ENCODE data around the gene RGL1. TPM values are rescaled to one million over a fixed set of nuclear protein-coding genes. Genes with fewer than 3 reads are reported as not detected.

Gene RGL1
- total RNA-seq, 1 experiment from 2014 or later: 74.0 TPM

DNA sequence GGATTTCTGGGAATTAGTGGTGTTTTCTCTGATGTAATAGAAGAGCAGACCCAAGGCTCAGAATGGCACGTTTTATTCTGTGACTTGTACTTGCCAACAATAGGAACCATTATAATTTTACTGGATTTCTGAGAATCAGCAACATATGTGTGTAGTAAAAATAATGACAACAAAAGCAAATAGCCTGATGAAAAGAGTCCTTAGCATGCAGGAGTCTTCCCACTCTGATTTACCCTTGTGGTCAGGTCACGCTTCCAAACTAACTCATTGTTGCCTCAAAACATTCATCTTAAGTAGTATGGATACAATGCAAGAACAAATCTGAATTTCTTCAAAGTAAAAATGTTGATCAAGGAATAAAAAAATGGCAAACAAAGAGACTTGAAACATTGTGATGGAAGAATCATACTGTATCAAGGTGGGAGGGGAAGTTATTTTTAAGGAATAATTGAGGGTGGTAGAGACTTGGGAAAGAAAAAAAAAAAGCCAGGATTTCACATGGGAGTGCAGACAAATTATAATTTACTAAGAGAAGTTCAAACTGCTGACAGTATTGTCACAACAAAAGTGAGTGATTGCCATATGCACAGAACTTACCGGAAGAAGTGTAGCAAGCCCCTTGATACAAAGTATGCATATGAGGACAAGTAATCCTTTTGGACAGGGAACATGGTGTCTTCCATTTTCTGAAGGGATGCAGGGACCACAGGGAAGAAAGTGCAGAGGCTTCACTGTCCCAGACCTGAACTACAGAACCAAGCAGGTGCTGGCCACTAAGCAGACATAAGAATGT, 31.2 kb upstream of the RGL1 start:
- H3K4me1 ChIP-seq (ENCODE audit: insufficient read depth, low read length, poor library complexity, severe bottlenecking): peaks cover 21% of the 10 kb centered on the region
- H3K27ac ChIP-seq (ENCODE audit: low read depth, low read length, poor library complexity, severe bottlenecking): no peak overlapping the region
- H3K27me3 ChIP-seq (replicated peaks; ENCODE audit: insufficient read depth, low read depth, low read length, poor library complexity): no peaks in the 10 kb centered on the region
- ChIA-PET POLR2A (ENCODE audit: low non-redundant PET) (no interaction called here), CTCF (no interaction called here)
- BruUV-seq (replicated peaks): no TSS peak
- intact Hi-C loops (cut with micrococcal nuclease; ENCODE audit: unreplicated experiment): loop anchor here (10.0 kb wide), 1 partner anchor 1911 kb away; no protein-coding TSS in a partner anchor
- no peak for TF ChIP-seq EZH2 (IDR thresholded peaks at IDR 0.05; ENCODE audit: borderline replicate concordance, low read depth, low read length, poor library complexity, severe bottlenecking)
- TF ChIP-seq, protein P1, sequence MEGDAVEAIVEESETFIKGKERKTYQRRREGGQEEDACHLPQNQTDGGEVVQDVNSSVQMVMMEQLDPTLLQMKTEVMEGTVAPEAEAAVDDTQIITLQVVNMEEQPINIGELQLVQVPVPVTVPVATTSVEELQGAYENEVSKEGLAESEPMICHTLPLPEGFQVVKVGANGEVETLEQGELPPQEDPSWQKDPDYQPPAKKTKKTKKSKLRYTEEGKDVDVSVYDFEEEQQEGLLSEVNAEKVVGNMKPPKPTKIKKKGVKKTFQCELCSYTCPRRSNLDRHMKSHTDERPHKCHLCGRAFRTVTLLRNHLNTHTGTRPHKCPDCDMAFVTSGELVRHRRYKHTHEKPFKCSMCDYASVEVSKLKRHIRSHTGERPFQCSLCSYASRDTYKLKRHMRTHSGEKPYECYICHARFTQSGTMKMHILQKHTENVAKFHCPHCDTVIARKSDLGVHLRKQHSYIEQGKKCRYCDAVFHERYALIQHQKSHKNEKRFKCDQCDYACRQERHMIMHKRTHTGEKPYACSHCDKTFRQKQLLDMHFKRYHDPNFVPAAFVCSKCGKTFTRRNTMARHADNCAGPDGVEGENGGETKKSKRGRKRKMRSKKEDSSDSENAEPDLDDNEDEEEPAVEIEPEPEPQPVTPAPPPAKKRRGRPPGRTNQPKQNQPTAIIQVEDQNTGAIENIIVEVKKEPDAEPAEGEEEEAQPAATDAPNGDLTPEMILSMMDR (conservative IDR thresholded peaks at IDR 0.05; ENCODE audit: low read depth, low read length): no peak
- H3K9me3 ChIP-seq (ENCODE audit: low read depth, low read length, poor library complexity, severe bottlenecking): peaks cover 33% of the 10 kb centered on the region
- no peak overlapping the region for H3K4me3 ChIP-seq (ENCODE audit: low read depth, low read length, poor library complexity, severe bottlenecking)
- DNase-seq (ENCODE audit: low spot score): no peak
- peaks cover 17% of the 10 kb centered on the region for H3K36me3 ChIP-seq (ENCODE audit: insufficient read depth, low read length, poor library complexity, severe bottlenecking)

DNA sequence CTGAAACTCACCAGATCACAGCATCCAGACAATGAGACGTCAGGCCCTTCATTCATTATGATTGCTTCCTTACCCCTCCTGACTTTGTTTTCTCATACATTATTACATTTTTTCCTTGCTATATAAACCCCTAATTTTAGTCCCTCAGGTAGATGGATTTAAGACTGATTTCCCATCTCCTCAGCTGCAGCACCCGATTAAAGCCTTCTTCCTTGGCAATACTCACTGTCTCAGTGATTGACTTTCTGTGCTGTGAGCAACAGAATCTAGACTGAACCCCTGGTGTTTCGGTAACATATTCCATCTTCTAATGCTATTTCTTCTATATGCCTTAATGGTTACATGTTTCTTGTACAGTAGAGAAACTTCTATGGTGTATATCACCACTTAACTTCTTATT, 30.0 kb upstream of the RGL1 start:
- H3K36me3 ChIP-seq (ENCODE audit: insufficient read depth, low read length, poor library complexity, severe bottlenecking): peaks cover 17% of the 10 kb centered on the region
- BruUV-seq (replicated peaks): no TSS peak
- no peak overlapping the region for H3K4me3 ChIP-seq (ENCODE audit: low read depth, low read length, poor library complexity, severe bottlenecking)
- H3K9me3 ChIP-seq (ENCODE audit: low read depth, low read length, poor library complexity, severe bottlenecking): peaks cover 30% of the 10 kb centered on the region
- no peak overlapping the region for H3K27ac ChIP-seq (ENCODE audit: low read depth, low read length, poor library complexity, severe bottlenecking)
- intact Hi-C loops (cut with micrococcal nuclease; ENCODE audit: unreplicated experiment): loop anchor here (10.0 kb wide), 1 partner anchor 1910 kb away; no protein-coding TSS in a partner anchor
- DNase-seq (ENCODE audit: low spot score): no peak
- H3K27me3 ChIP-seq (replicated peaks; ENCODE audit: insufficient read depth, low read depth, low read length, poor library complexity): no peaks in the 10 kb centered on the region
- POLR2A ChIA-PET (ENCODE audit: low non-redundant PET): no interaction called here
- TF ChIP-seq, protein P1 (conservative IDR thresholded peaks at IDR 0.05; ENCODE audit: low read depth, low read length): no peak
- TF ChIP-seq EZH2 (IDR thresholded peaks at IDR 0.05; ENCODE audit: borderline replicate concordance, low read depth, low read length, poor library complexity, severe bottlenecking): no peak
- CTCF ChIA-PET: no interaction called here
- H3K4me1 ChIP-seq (ENCODE audit: insufficient read depth, low read length, poor library complexity, severe bottlenecking): peaks cover 31% of the 10 kb centered on the region

DNA sequence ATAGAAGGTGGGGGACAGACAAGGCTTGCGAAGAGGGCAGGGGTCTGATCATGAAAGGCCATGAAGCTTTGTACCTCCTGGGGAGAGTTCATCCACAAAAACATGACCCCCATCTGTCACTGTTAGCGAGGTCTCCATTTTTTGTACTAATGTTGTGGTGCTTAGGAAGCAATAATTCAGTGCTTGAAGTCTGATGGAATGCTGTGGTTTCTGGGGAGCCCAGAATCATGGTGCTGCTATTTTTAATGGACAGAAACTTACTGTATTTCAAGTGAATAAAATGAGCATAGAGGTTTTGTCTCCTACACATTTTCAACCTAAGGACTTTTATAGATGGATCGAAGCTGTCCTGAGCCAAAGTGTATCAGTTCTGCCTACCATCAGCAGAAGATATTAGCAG, 28.2 kb upstream of the RGL1 start:
- ChIA-PET POLR2A (ENCODE audit: low non-redundant PET) (no interaction called here), CTCF (no interaction called here)
- no peak for DNase-seq (ENCODE audit: low spot score)
- no peak for TF ChIP-seq EZH2 (IDR thresholded peaks at IDR 0.05; ENCODE audit: borderline replicate concordance, low read depth, low read length, poor library complexity, severe bottlenecking)
- TF ChIP-seq, protein P1 (conservative IDR thresholded peaks at IDR 0.05; ENCODE audit: low read depth, low read length): no peak
- Histone ChIP-seq H3K27ac (ENCODE audit: low read depth, low read length, poor library complexity, severe bottlenecking) (peak overlapping the region; percentile 96), H3K27me3 (replicated peaks; ENCODE audit: insufficient read depth, low read depth, low read length, poor library complexity) (no peaks in the 10 kb centered on the region), H3K9me3 (ENCODE audit: low read depth, low read length, poor library complexity, severe bottlenecking) (peaks cover 24% of the 10 kb centered on the region), H3K4me1 (ENCODE audit: insufficient read depth, low read length, poor library complexity, severe bottlenecking) (peaks cover 49% of the 10 kb centered on the region), H3K36me3 (ENCODE audit: insufficient read depth, low read length, poor library complexity, severe bottlenecking) (peaks cover 12% of the 10 kb centered on the region), H3K4me3 (ENCODE audit: low read depth, low read length, poor library complexity, severe bottlenecking) (no peak overlapping the region)
- intact Hi-C loops (cut with micrococcal nuclease; ENCODE audit: unreplicated experiment): loop anchor here (10.0 kb wide), 1 partner anchor 1908 kb away; no protein-coding TSS in a partner anchor
- BruUV-seq (replicated peaks): no TSS peak

All from A673 (cell line).